HepG2 (cell line): ENCODE measurements around the gene MADD. TPM values are rescaled to one million over a fixed set of nuclear protein-coding genes. Genes with fewer than 3 reads are reported as not detected.
A peak's percentile ranks its signal among the peaks of the same experiment; 100 is the strongest.

Source experiments
- FOXK1 ChIP-seq: sonication (generic); formaldehyde crosslinking; IDR thresholded peaks from 2 replicates; pipeline ENCODE4 v1.4.0; 2020; ENCODE audit warnings: low read depth, missing genetic modification reagents, borderline replicate concordance
- FOXM1 ChIP-seq: sonication (generic); formaldehyde crosslinking; IDR thresholded peaks from 2 replicates; pipeline ENCODE4 v1.5.0; 2020; ENCODE audit warnings: missing genetic modification reagents
- GLMP ChIP-seq: sonication (generic); formaldehyde crosslinking; IDR thresholded peaks from 2 replicates; pipeline ENCODE4 v1.9.0; 2021; ENCODE audit warnings: missing genetic modification reagents, mild to moderate bottlenecking, borderline replicate concordance
- GTF3A ChIP-seq: sonication (generic); formaldehyde crosslinking; conservative IDR thresholded peaks from 2 replicates; pipeline ENCODE4 v1.4.0; 2020; ENCODE audit warnings: mild to moderate bottlenecking, missing genetic modification reagents
- HIVEP1 ChIP-seq: sonication (generic); formaldehyde crosslinking; IDR thresholded peaks from 2 replicates; pipeline ENCODE4 v1.4.0; 2020; ENCODE audit warnings: mild to moderate bottlenecking, missing genetic modification reagents
- MEIS1 ChIP-seq: sonication (generic); formaldehyde crosslinking; IDR thresholded peaks from 2 replicates; pipeline ENCODE4 v1.9.0; 2021; ENCODE audit warnings: mild to moderate bottlenecking, missing genetic modification reagents, moderate library complexity, borderline replicate concordance
- NR2C2 ChIP-seq: sonication (generic); formaldehyde crosslinking; IDR thresholded peaks from 2 replicates; pipeline ENCODE4 v1.4.0; 2020; ENCODE audit warnings: missing genetic modification reagents, mild to moderate bottlenecking, moderate library complexity, borderline replicate concordance
- REPIN1 ChIP-seq: sonication (generic); formaldehyde crosslinking; IDR thresholded peaks from 2 replicates; pipeline ENCODE4 v1.8.0; 2022; ENCODE audit warnings: missing genetic modification reagents, low read depth, mild to moderate bottlenecking, borderline replicate concordance
- RXRB ChIP-seq: IDR thresholded peaks from 2 replicates; pipeline ENCODE4 v1.6.1; 2016; ENCODE audit warnings: borderline replicate concordance, missing genetic modification reagents, missing compliant biosample characterization
- SAFB2 ChIP-seq: sonication (generic); formaldehyde crosslinking; IDR thresholded peaks from 2 replicates; pipeline ENCODE4 v1.5.1; 2020; ENCODE audit warnings: missing genetic modification reagents, low read depth, mild to moderate bottlenecking, borderline replicate concordance
- USF2 ChIP-seq, 2 experiments: sonication (generic) in 1 of 2; formaldehyde crosslinking in 1 of 2; IDR thresholded peaks; 2 replicates each; pipeline versions ENCODE4 v1.5.1 to v1.6.1; 2011 to 2020; ENCODE audit warnings: borderline replicate concordance in 1 of 2, low read depth in 1 of 2, low read length in 1 of 2, mild to moderate bottlenecking in 1 of 2, missing genetic modification reagents in 1 of 2, moderate library complexity in 1 of 2
- ZBTB20 ChIP-seq: sonication (generic); formaldehyde crosslinking; IDR thresholded peaks from 2 replicates; pipeline ENCODE4 v1.8.1; 2023; ENCODE audit warnings: missing genetic modification reagents, low read depth, mild to moderate bottlenecking, borderline replicate concordance
- ZFP62 ChIP-seq: sonication (generic); formaldehyde crosslinking; IDR thresholded peaks from 2 replicates; pipeline ENCODE4 v1.4.0; 2020; ENCODE audit warnings: missing genetic modification reagents
- ZNF12 ChIP-seq: sonication (generic); formaldehyde crosslinking; IDR thresholded peaks from 2 replicates; pipeline ENCODE4 v1.5.0; 2020; ENCODE audit warnings: missing genetic modification reagents
- ZNF382 ChIP-seq: sonication (generic); formaldehyde crosslinking; IDR thresholded peaks from 2 replicates; pipeline ENCODE4 v1.5.0; 2020; ENCODE audit warnings: missing genetic modification reagents, mild to moderate bottlenecking, borderline replicate concordance
- ZNF431 ChIP-seq: sonication (generic); formaldehyde crosslinking; IDR thresholded peaks from 2 replicates; pipeline ENCODE4 v1.9.0; 2022; ENCODE audit warnings: missing genetic modification reagents, low read depth, mild to moderate bottlenecking, borderline replicate concordance
- polyA plus RNA-seq, 8 experiments: library from polyadenylated mRNA; depleted of rRNA in 3 of 8; stranded (reverse) in 7 of 8; unstranded in 1 of 8; fragments of >200 nt; fragmentation: Illumina TruSeq in 4 of 8; extraction: Trizol in 4 of 8; gene quantifications; 2 replicates each; pipeline versions ENCODE4 v1.2.1 to v1.2.3, GENCODE V29; 2011 to 2016; ENCODE audit warnings: low read depth in 4 of 8, missing spikeins in 1 of 8, mixed read lengths in 1 of 8; ENCODE audit not compliant: insufficient read depth in 1 of 8
- total RNA-seq, 5 experiments: library from RNA; depleted of rRNA; stranded (reverse); fragments of >200 nt; fragmentation: Illumina TruSeq; extraction: Trizol; gene quantifications; 2 replicates each; pipeline ENCODE4 v1.2.3, GENCODE V29; 2016; ENCODE audit warnings: low read depth in 1 of 5
- TF ChIP-seq, protein P1 (sequence below): IDR thresholded peaks from 2 replicates; pipeline ENCODE4 v1.4.0; 2020; ENCODE audit warnings: mild to moderate bottlenecking, missing genetic modification reagents
- TF ChIP-seq, protein P2 (sequence below): sonication (generic); formaldehyde crosslinking; IDR thresholded peaks from 2 replicates; pipeline ENCODE4 v1.5.0; 2020; ENCODE audit warnings: mild to moderate bottlenecking, missing genetic modification reagents, moderate library complexity

Gene MADD
- total and polyA plus RNA-seq, 2 of the 13 experiments (the other 11 are each of a cell fraction or from before 2014, with no cell fraction given), result 18.0 to 29.2 TPM

DNA sequence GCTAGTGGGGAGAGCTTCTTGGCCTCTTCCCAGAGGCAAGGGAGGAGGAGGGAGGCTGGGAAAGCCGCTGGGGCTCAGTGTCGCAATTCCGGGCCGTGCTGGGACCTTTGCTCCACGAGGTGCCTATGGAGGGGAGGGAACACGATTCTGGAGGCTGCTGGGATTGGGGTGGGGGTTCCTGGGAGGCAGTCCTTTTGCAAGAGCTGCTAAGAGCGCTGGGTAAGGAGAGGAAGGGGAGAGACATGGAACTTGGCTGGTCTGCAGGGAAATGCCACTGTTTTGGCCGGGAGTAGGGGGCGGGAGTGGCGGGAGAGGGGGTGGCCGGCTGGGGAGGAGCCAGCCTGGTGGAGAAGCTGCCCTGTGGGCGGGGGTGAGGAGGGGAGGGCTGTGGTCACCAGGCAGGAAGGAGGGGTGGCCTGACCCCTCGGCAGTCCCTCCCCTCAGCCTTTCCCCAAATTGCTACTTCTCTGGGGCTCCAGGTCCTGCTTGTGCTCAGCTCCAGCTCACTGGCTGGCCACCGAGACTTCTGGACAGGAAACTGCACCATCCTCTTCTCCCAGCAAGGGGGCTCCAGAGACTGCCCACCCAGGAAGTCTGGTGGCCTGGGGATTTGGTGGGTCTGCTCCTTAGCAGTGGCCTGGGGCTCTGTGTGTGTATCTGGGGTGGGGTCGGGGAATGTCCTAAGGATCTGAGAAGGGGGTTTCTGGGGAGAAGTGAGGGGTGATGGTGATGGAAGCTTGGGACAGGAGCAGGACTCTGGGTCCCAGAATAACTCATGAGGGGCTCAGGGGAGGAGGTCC, 12.2 kb upstream of the MADD start, which contains the start of gene NR1H3 (continued):
- TF ChIP-seq FOXM1 (no peak), ZNF12 (no peak), FOXK1 (CRISPR knock-in tag) (peak; percentile 52; the same call in 1 of the 2 replicates), ZNF382 (CRISPR knock-in tag) (no peak), GLMP (CRISPR knock-in tag) (no peak), ZFP62 (CRISPR knock-in tag) (no peak), USF2 (IDR thresholded peaks at IDR 0.05; ENCODE audit: low read depth, low read length) (no peak), USF2 (CRISPR knock-in tag; IDR thresholded peaks at IDR 0.05; ENCODE audit: borderline replicate concordance) (no peak), NR2C2 (CRISPR knock-in tag) (peak; percentile 48), ZBTB20 (peak; percentile 30), GTF3A (no peak), RXRB (peak; percentile 89), ZNF431 (CRISPR knock-in tag) (no peak), MEIS1 (no peak), HIVEP1 (CRISPR knock-in tag) (peak; percentile 84), REPIN1 (no peak), SAFB2 (CRISPR knock-in tag) (no peak)
- TF ChIP-seq, protein P1, sequence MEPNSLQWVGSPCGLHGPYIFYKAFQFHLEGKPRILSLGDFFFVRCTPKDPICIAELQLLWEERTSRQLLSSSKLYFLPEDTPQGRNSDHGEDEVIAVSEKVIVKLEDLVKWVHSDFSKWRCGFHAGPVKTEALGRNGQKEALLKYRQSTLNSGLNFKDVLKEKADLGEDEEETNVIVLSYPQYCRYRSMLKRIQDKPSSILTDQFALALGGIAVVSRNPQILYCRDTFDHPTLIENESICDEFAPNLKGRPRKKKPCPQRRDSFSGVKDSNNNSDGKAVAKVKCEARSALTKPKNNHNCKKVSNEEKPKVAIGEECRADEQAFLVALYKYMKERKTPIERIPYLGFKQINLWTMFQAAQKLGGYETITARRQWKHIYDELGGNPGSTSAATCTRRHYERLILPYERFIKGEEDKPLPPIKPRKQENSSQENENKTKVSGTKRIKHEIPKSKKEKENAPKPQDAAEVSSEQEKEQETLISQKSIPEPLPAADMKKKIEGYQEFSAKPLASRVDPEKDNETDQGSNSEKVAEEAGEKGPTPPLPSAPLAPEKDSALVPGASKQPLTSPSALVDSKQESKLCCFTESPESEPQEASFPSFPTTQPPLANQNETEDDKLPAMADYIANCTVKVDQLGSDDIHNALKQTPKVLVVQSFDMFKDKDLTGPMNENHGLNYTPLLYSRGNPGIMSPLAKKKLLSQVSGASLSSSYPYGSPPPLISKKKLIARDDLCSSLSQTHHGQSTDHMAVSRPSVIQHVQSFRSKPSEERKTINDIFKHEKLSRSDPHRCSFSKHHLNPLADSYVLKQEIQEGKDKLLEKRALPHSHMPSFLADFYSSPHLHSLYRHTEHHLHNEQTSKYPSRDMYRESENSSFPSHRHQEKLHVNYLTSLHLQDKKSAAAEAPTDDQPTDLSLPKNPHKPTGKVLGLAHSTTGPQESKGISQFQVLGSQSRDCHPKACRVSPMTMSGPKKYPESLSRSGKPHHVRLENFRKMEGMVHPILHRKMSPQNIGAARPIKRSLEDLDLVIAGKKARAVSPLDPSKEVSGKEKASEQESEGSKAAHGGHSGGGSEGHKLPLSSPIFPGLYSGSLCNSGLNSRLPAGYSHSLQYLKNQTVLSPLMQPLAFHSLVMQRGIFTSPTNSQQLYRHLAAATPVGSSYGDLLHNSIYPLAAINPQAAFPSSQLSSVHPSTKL (CRISPR knock-in tag), result peak; percentile 66
- TF ChIP-seq, protein P2, sequence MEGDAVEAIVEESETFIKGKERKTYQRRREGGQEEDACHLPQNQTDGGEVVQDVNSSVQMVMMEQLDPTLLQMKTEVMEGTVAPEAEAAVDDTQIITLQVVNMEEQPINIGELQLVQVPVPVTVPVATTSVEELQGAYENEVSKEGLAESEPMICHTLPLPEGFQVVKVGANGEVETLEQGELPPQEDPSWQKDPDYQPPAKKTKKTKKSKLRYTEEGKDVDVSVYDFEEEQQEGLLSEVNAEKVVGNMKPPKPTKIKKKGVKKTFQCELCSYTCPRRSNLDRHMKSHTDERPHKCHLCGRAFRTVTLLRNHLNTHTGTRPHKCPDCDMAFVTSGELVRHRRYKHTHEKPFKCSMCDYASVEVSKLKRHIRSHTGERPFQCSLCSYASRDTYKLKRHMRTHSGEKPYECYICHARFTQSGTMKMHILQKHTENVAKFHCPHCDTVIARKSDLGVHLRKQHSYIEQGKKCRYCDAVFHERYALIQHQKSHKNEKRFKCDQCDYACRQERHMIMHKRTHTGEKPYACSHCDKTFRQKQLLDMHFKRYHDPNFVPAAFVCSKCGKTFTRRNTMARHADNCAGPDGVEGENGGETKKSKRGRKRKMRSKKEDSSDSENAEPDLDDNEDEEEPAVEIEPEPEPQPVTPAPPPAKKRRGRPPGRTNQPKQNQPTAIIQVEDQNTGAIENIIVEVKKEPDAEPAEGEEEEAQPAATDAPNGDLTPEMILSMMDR (CRISPR knock-in tag), result peak; percentile 77
